ENCODE data around the gene ZNF260. TPM values are rescaled to one million over a fixed set of nuclear protein-coding genes. Genes with fewer than 3 reads are reported as not detected.

Gene ZNF260
- total RNA-seq, 1 donor from 2014 or later: 22.4 TPM

DNA sequence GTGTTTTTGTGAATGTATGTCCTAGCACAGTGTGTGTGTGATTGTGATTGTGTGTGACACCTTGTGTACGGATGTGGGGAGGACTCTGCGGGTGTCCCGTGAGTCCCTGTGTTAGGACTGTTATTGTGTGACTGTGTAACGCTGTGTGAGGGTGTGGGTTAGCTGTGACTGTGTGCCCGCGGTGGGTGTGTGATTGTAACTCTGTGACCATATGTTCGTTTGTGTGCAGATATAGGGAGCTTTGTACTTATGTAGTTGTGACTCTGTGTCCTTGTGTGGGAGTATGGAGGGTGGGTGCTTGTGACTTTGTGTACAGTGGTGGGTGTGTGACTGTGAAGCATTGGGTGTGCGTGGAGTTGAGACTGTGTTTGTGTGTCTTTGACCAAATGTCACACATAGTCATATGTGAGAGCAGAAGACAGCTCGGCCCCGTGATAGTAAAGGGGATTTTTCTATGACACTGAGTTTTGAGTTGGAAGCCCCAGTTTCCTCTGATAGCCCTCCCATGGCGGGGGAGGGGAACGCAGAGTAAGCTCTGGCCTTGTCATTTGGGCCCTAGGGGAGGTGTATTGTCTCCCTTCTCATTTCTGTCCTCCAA is 949 bp upstream of the ZNF260 start:
- H3K27me3 Mint-ChIP-seq (ENCODE audit: unreplicated experiment): peaks cover 8% of the 10 kb centered on the region
- peak overlapping the region; percentile 100 for H3K4me3 Mint-ChIP-seq (ENCODE audit: unreplicated experiment)
- H3K27ac Mint-ChIP-seq (ENCODE audit: unreplicated experiment): peak overlapping the region; percentile 99
- peaks cover 19% of the 10 kb centered on the region for H3K9me3 Mint-ChIP-seq (ENCODE audit: unreplicated experiment)
- peak; percentile 45 for DNase-seq
- H3K4me1 Mint-ChIP-seq (ENCODE audit: low read depth, unreplicated experiment): peaks cover 11% of the 10 kb centered on the region
- peaks cover 35% of the 10 kb centered on the region for H3K36me3 Mint-ChIP-seq (ENCODE audit: unreplicated experiment)
- TF ChIP-seq, protein P1, sequence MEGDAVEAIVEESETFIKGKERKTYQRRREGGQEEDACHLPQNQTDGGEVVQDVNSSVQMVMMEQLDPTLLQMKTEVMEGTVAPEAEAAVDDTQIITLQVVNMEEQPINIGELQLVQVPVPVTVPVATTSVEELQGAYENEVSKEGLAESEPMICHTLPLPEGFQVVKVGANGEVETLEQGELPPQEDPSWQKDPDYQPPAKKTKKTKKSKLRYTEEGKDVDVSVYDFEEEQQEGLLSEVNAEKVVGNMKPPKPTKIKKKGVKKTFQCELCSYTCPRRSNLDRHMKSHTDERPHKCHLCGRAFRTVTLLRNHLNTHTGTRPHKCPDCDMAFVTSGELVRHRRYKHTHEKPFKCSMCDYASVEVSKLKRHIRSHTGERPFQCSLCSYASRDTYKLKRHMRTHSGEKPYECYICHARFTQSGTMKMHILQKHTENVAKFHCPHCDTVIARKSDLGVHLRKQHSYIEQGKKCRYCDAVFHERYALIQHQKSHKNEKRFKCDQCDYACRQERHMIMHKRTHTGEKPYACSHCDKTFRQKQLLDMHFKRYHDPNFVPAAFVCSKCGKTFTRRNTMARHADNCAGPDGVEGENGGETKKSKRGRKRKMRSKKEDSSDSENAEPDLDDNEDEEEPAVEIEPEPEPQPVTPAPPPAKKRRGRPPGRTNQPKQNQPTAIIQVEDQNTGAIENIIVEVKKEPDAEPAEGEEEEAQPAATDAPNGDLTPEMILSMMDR (IDR thresholded peaks at IDR 0.05; ENCODE audit: partially characterized antibody, unreplicated experiment): no peak

DNA sequence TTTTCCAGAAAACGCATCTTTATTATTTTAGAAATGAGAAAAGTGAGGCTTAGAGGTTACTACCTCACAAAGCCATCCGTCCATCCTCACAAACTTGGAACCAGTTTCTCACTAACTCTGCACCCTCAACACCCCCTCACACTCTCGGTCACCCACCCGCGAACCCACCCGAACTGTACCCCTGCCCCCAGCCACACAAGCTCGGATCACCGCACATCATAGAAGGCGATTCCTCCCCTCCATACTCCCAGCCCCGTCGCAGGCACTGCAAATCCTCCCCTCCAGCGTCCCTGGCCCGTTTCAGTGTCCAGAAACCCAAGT is 238 bp downstream of the ZNF260 start:
- H3K27me3 Mint-ChIP-seq (ENCODE audit: unreplicated experiment): peaks cover 8% of the 10 kb centered on the region
- peaks cover 22% of the 10 kb centered on the region for H3K9me3 Mint-ChIP-seq (ENCODE audit: unreplicated experiment)
- TF ChIP-seq, protein P1 (IDR thresholded peaks at IDR 0.05; ENCODE audit: partially characterized antibody, unreplicated experiment): no peak
- peak overlapping the region; percentile 100 for H3K4me3 Mint-ChIP-seq (ENCODE audit: unreplicated experiment)
- H3K4me1 Mint-ChIP-seq (ENCODE audit: low read depth, unreplicated experiment): peaks cover 11% of the 10 kb centered on the region
- H3K36me3 Mint-ChIP-seq (ENCODE audit: unreplicated experiment): peaks cover 29% of the 10 kb centered on the region
- no peak for DNase-seq
- peak overlapping the region; percentile 99 for H3K27ac Mint-ChIP-seq (ENCODE audit: unreplicated experiment)

DNA sequence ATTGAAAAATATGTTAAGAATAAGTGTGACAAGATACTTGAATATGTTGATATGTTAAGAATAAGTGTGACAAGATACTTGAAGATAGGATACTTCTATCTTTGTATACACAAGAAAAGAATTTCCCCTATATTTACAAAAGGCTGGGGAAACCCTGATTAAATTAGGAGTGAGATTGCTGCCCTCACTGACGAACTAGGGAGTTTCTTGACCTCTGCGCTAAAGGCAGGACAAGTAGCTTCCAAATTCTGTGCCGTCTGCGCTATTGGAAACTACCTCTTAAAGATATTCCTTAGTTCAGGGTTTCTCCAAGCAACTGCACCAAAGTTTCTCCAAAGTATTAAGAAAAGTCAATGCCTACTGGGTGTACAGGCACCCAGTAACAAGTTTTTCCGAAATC is 730 bp downstream of the ZNF260 start:
- Mint-ChIP-seq H3K4me1 (ENCODE audit: low read depth, unreplicated experiment) (peaks cover 11% of the 10 kb centered on the region), H3K36me3 (ENCODE audit: unreplicated experiment) (peaks cover 31% of the 10 kb centered on the region), H3K27ac (ENCODE audit: unreplicated experiment) (no peak overlapping the region), H3K9me3 (ENCODE audit: unreplicated experiment) (peaks cover 23% of the 10 kb centered on the region), H3K4me3 (ENCODE audit: unreplicated experiment) (peak overlapping the region; percentile 100), H3K27me3 (ENCODE audit: unreplicated experiment) (peaks cover 8% of the 10 kb centered on the region)
- TF ChIP-seq, protein P1 (IDR thresholded peaks at IDR 0.05; ENCODE audit: partially characterized antibody, unreplicated experiment): no peak
- no peak for DNase-seq

DNA sequence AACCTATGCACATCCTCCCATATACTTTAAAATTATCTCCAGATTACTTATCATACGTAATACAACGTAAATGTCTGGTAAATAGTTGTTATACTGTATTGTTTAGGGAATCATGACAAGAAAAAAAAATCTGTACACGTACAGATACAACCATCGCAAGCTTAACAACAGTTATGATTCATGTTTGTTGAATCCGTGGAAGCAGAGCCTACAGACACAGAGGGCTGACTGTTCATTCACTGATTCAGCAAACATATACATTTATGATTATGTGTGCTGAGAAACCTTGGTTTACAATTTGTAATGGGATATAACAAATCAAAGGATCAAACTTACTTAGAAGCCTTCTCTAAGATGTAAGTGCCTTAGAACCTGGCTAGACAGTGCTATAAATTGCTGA is 1.5 kb downstream of the ZNF260 start:
- Mint-ChIP-seq H3K4me3 (ENCODE audit: unreplicated experiment) (peak overlapping the region; percentile 100), H3K27ac (ENCODE audit: unreplicated experiment) (peak overlapping the region; percentile 28), H3K27me3 (ENCODE audit: unreplicated experiment) (peaks cover 8% of the 10 kb centered on the region), H3K9me3 (ENCODE audit: unreplicated experiment) (peaks cover 23% of the 10 kb centered on the region), H3K36me3 (ENCODE audit: unreplicated experiment) (peaks cover 31% of the 10 kb centered on the region), H3K4me1 (ENCODE audit: low read depth, unreplicated experiment) (peaks cover 11% of the 10 kb centered on the region)
- TF ChIP-seq, protein P1 (IDR thresholded peaks at IDR 0.05; ENCODE audit: partially characterized antibody, unreplicated experiment): no peak
- no peak for DNase-seq

DNA sequence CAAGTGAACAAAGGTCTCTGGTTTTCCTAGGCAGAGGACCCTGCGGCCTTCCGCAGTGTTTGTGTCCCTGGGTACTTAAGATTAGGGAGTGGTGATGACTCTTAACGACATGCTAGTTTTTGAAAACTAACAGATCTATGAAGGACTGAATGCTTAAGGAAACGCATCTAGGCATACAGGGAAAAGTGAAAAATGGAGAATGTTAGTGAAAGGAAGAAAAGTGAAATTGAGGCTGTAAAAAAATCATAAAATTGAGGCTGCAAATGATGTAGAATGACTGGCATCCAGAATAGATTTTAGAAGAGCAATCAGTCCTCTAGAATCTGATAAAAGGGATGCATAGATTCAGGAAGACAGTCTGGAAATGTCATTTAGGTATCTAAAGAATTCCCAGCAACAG is 3.5 kb downstream of the ZNF260 start:
- H3K4me3 Mint-ChIP-seq (ENCODE audit: unreplicated experiment): no peak overlapping the region
- TF ChIP-seq, protein P1 (IDR thresholded peaks at IDR 0.05; ENCODE audit: partially characterized antibody, unreplicated experiment): no peak
- peaks cover 11% of the 10 kb centered on the region for H3K4me1 Mint-ChIP-seq (ENCODE audit: low read depth, unreplicated experiment)
- peaks cover 12% of the 10 kb centered on the region for H3K27me3 Mint-ChIP-seq (ENCODE audit: unreplicated experiment)
- H3K27ac Mint-ChIP-seq (ENCODE audit: unreplicated experiment): no peak overlapping the region
- no peak for DNase-seq
- H3K9me3 Mint-ChIP-seq (ENCODE audit: unreplicated experiment): peaks cover 31% of the 10 kb centered on the region
- H3K36me3 Mint-ChIP-seq (ENCODE audit: unreplicated experiment): peaks cover 38% of the 10 kb centered on the region
